ENCODE data around the gene TGFBR3.
"Not testable (repeated sequence)": the region's sequence is repeated elsewhere in the genome, so short reads cannot be mapped to it uniquely, and the experiment has no call there.

TGFBR3 gene

DNA sequence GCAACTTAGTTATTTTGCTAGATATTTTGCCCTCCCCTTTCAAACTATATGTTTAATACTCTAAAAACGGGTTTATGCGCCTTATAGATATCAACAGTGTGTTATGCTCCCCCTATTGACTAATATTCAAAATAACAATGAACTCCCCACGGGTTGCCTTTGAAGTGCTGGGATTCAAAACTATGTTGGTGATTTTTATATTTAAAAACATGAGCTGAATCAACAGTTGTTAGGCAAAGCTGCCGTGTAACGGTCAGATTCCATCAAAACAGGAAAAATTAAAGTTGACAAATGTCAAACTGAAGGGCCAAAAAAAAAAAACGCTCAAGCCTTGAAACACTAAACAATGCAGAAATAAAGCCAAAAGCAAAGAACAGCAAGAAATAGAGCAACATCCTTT is 2.5 kb downstream of the TGFBR3 start:
- peak; percentile 66 for DNase-seq (ENCODE audit: low spot score)

DNA sequence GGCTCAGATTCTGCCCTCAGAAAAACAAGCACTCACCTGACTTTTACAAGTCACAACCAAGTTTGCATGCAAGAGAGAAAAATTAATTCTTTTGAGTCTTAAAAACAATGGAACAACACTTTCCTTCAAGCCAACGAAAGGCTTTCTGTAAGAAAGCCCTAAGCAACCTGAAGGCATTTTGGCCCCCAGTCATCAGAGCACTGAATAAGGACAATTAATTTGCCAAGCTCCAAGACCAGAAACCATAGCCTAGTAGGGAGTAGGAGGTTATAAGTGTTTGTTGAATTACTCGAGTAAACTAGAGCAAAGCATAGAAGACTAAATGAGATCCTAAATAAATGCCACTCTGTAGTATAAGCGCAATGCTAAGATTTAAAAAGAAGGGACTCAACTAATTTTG is 4.7 kb downstream of the TGFBR3 start:
- DNase-seq (ENCODE audit: low spot score) = no peak

DNA sequence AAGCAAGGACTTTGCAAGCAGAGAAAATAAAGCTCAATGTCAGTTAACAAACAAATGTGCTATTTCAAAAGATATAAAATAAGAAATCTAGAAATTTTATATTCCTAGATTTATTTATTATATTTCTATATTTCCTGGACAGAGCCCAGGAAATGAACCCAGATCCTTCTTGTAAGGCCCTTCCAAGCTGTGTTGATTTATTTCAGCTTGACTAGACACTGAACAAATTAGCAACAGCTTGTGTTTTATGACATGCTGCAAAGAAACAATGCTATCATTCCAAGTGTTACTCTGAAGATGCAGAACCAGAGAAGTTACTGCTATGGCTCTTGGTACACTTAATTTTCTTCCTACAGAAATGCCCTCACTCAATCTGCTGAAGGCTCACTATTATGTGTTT is 6.2 kb downstream of the TGFBR3 start:
- no peak for DNase-seq (ENCODE audit: low spot score)

DNA sequence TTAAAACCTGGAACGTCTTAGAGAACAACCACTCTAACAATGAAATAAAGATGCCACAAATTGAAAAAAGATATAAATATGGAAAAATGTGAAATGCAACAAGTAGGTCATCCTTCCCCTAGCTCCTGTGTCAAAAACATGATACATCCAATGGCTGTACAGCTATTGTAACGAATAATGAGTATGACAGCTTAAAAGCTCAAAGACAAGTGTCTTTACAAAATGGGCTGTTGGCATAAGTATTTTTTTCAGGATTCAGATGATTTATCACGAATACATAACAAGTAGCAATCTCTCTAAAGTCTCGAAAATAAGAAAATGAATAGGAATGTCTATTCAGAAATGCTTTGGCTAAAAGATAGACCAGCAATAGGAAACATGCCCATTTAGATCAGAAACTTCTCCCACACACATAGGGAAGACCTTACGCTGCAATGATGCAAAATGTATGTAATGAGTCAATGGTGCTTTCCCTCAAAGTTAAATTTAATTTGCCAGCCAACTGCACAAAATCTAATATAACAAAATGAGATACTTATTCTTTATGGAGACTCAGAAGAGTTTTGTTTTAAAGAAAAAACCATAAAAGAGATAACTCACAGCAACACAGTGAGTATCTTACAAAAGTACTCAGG is 8.3 kb downstream of the TGFBR3 start:
- DNase-seq (ENCODE audit: low spot score) = no peak

DNA sequence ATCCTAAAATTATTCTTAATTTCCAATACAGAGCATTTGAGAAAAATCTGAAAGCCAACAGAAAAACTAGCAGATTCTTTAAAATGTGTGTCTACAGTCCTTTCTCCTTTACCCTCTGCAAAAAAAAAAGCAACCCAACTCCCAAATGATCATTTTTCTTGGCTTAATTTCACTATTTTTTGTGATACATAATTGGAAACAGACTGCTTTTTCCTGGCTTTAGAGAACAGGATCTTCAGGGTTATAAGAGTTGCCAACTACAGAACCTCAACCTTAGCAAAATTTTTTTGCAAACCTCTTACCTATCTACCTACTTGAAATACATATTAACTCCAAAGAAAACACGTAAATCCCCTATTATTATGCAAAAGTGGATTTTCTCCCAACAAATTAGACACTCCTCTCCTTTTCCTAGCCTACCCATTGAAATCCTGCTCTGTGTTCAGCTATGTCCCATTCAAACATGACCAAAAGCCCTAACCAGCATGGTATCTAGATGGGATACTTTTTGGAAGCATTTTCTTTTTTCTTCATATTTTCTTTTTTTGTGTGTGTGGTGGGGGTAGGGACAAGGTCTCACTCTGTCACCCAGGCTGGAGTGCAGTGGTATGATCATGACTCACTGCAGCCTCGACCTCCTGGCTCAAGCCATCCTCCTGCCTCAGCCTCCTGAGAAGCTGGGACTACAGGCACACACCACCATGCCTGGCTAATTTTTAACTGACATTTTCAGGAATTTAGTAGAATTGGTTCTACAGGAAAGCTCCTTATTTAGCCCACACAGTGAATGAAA is 9.0 kb downstream of the TGFBR3 start:
- DNase-seq (ENCODE audit: low spot score) = no peak

DNA sequence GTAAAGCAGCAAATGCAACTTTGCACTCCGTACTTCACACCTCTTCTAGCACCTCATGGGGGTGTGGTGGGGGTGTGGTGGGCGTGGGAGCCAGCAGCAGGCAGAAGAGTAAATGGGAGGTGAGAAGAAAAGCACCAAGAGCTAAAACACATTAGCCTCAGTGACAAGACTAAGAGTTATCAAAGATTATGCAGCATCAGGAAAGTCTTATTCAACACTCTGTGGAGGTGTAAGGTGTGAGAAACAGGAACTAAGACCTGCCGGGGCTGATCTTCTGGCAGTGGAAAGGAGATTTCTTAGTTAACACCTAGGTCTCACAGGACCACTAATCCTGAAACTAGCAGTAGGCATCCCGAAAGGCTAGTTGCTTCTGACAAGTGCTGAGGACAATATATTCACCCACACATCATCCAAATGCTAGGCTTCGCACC is 9.9 kb downstream of the TGFBR3 start:
- DNase-seq (ENCODE audit: low spot score) = peak; percentile 45

DNA sequence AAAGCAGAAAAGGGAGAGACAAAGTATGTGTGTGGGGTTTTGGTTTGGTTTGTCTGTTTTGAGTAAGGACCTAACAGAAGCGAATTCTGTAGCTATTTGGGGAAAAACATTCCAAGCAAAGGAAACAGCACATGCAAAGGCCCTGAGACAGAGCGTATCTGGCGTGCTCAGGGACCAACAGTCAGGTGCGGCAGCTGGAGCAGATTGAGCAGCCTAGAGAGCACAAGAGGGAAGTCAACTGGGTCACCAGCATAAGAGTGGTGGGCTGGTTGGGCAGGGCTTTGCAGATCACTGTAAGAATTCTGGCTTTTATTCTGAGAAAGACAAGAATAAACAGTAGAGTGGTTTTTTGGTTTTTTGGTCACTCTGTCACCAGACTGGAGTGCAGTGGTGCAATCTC is 11.8 kb downstream of the TGFBR3 start:
- DNase-seq (ENCODE audit: low spot score) = no peak

DNA sequence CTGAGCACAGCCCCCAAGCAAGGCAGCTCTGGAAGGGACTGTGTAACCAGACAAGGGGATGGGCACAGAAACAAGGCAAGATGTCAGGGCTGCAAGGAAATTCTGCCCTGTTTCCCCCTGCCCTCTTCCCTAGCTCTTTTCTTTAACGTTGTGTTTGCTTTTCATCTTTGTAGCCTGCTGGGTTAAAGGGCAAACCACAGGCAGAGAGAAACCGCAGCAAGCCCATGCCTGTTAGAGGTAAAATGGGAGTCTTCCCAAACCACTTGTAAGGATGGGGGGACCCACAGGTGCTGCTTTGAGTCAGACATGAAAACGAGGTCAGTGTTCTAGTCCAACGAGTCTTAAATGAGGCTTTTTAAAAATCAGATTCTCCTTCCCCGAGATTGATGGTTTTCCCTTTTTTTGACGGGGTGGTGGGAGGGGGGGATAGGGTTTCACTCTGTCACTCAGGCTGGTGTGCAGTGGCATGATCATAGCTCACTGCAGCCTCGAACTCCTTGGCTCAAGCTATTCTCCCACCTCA is 13.3 kb downstream of the TGFBR3 start:
- DNase-seq (ENCODE audit: low spot score) = peak; percentile 34

DNA sequence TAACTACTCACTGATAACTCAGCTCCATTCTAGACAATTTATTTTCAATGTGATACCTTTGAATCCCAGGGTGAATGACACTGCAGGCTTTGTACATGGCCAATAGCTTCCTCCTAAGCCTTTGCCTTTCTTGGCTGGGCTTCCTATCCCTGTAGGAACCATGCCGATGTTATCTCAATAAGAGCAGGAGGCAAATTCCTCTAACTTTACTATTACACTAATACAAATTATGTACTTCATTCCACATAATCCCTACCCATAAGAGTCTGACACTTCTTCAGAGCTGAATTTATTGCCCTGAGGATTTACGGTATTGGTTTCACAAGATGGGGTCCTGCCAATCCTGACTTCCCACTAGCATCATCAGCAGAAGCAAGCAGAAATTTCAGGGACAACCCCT is 14.0 kb downstream of the TGFBR3 start:
- DNase-seq (ENCODE audit: low spot score) = no peak

DNA sequence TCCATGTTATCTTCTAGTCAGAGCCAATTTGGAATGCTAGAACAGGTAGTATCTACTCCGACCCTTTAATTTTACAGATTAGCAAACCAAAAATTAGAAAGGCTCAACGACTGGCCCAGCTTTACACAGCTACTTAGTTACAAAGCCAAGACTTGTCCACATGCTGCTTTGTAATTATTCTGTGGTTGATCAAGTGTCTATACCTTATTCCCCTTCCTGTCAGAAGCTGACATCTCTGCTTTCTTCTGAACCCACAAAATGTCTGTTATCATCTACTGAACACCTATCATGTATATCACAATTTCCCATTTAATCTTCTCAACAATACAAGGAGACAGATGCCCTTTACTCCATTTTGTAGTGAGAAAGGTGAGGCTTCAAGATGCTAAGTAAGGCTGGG is 15.6 kb downstream of the TGFBR3 start:
- no peak for DNase-seq (ENCODE audit: low spot score)

DNA sequence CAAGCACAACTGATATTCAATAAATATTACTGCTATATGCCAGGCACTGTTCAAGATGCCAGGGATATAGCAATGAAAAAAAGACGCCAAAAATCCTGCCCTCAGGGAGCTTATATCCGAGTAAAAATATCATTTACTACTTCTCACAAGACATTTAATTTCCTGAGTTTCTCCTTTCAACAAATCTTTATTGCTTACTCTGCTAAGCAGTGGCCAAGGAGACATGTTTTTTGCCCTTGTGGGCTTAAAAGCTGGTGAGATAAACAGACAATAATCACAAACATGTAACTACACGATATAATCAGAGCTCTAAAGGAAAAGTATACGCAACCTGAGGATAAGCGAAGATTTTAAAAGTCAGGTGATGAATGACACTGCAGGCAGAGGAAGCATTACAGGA is 19.5 kb downstream of the TGFBR3 start:
- DNase-seq (ENCODE audit: low spot score) = no peak

DNA sequence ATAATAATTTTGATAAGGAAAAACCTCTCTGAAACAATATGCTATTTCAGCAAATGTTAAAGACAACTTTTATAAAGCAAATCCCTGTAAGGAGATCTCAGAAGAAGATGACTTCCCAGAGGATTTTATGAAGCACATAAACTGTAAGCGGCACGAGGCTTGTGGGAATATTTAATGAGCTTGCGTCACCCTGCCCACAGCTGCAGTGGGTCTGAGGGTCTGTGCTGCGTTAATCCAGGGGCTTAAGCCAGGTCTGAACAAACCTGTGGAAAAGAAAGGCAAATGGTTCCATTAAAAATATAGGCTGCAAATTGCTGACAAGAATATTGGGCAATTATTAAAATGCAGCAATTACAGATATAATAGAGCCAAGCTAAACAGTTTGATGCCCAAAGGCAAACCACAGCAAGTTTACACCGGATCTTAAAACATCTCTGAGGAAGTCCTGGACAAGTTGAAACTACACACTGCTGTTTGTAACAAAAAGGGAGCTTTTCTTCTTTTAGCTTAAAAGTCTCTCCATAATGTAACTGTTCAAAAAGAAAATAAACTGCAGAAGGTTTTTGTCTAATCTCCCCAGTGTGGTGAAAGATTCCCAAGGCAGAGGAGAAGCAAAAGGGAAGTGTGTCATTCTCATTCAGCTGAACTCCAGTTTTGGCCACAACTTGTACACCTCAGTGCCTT is 21.8 kb downstream of the TGFBR3 start:
- DNase-seq (ENCODE audit: low spot score) = no peak

DNA sequence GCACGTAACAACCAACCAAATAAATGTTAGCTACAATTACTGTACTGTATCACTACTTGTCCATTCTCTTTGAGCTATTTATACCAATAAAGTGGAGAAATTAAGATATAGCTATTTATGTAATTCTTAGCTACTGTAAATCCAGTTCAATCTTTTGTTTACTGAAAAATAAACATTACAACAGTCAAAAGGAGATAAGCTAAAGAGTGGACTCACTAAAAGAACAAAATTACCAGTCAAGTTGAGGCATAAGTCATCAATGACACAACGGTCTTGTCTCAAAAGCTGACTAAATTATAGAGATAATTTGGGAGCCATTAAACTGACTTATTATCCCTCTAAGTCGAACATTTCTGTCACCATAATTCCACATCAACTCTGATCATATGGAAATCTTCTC is 22.5 kb downstream of the TGFBR3 start:
- DNase-seq (ENCODE audit: low spot score) = no peak

DNA sequence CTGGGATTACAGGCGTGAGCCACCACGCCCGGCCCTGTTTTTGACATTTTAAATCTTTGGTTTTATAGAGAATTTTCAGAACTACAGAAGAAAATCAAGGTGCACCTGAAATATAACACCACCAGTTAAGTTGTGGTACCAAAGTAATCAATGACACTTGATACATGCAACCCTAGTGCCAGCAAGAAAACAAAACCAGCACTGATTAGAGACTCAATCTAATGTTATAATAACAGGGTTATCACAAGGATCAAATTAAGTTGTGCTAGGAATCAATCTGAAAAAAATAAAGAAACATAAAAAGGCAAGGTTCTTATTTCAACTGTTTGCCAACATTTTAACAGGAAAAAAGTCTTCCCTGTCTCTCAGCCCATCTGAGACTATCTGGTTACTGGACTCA is 23.8 kb downstream of the TGFBR3 start:
- DNase-seq (ENCODE audit: low spot score) = no peak

DNA sequence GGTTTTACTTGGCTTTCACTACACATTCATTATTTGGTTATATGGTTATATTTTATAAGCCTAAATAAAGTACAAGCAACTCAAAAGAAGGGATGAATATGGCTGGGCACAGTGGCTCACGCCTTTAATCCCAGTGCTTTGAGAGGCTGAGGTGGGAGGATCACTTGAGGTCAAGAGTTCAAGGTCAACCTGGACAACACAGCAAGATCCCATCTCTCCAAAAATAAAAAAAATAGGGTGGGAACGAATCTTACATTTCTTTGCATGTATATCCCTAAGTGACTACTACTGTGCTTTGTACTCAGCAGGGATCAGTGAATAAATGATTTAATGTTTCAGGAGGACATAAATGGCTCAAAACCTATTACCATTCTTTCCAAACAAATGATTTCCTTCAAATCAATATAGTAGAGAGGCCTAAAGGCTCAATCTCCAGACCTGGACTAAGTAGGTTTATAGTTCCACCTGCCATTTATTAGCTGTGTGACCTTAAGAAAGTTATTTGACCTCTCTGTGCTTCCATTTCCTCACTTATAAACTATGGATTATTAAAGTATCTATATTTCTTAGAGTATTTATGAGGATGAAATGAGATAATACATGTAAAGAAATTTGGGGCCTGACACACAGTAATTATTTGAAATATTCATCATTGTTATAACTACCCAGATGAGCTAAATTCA is 28.3 kb downstream of the TGFBR3 start:
- no peak for DNase-seq (ENCODE audit: low spot score)

DNA sequence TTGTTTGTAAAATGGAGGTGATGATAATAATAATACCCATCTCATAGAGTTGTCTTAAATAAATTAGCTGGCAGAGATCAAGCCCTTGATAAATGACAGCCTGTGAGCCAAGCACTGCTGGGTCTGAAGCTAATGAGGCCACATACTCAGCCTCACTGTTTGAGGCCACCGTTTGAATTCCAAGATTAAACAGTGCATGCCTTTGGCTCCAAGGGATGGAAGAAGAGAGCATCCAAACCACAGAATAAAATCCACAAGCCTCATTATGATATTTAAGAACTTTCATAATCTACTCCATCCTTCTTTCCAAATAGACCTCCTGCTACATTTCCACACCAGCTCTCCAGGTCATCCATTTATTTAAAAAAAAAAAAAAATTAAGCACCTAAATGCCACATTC is 29.0 kb downstream of the TGFBR3 start:
- DNase-seq (ENCODE audit: low spot score) = no peak

DNA sequence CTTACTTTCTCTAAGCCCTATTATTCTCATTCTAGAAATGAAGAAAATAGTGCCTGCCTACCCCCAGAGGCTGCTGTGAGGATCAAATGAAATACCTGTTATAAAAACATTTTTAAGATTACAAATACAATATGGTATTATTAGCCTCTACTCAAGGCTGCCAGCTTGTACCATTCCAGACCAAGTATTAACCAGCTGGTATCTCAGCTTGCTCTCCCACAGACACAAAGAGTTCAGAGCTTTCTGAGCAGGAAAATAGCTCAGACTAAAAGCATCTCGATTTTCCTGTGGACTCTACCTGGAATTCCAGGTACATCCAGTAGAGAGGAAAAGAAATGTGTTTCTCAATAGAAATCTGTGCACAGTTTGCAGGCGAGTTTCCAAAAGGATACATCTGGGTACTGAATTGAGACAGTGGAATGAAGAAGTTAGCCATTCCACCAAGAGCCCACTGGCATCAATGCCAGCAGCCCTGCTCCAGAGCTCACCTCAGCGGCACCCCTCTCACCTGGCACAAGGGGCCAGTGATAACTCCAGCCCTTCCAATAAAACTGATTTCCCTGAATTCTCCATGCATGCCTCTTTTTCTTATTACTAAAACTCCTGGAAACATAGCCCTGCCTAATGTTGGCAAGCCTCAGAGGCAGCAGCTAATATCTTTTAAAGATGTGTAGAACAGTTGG is 31.0 kb downstream of the TGFBR3 start:
- no peak for DNase-seq (ENCODE audit: low spot score)

DNA sequence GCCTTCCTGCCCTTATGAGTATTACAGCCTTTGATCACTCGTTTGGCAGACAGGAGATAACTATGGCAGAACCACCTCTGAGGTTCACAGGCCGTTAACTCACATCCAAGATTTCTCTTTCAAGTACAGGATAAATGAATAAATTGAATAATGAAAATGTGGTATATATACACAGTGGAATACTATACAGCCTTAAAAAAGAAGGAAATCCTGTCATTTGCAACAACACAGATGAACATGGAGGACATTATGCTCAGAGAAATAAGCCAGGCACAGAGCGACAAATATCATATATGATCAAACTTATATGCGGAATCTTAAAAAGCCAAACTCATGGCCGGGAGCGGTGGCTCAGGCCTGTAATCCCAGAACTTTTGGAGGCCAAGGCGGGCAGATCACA is 32.6 kb downstream of the TGFBR3 start:
- no peak for DNase-seq (ENCODE audit: low spot score)

DNA sequence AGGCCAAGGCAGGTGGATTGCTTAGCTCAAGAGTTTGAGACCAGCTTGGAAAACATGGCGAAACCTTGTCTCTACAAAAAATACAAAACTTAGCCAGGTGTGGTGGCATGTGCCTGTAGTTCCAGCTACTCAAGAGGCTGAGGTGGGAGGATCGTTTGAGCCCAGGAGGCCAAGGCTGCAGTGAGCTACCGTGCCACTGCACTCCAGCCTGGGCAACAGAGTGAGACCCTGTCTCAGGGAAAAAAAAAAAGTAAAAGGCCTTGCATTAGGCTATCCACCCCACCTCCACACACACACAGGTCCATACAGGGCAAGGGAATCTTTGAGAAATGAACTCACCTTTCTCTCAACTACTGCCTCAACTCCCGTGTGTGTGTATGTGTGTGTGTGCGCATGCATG is 33.9 kb downstream of the TGFBR3 start:
- DNase-seq (ENCODE audit: low spot score) = not testable (repeated sequence)

DNA sequence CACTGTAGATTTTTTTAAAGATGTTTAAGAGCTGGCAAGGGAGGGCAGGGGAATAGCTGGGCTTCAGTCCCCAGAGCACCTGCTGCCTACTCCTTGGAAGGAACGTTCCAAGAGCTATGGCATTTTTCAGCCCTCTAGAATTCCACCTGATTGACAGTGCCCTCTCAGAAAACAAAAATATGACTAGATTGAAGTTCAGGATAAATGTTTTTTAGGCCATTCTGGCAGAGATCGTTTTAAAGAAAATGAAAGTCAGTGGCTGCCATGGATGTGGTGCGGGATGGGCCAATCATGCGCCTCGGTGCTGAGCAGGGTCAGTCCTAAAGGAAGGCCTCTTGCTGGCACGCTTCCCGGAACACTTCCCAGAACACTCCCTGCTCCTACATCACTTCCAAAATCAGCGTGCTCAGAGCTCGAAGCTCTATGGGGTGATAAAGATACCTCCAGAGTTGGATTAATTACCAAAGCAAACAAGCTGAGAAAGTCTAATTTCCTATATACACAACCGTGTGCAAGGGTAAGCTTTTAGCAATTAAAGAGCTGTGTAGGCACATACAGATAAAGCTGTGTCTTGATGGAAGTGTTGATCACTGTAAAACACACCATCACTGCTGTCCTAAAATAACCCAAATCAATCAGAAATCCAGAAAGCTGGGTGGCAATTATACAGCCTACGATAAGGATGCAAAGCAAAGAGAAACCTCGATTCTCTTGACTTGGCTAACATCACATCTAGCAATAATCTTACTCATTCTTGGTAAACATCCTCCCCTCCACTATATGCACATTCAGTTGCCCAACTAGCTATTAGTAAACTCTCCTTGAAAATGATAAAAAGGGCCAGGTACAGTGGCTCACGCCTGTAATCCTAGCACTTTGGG is 34.6 kb downstream of the TGFBR3 start:
- no peak for DNase-seq (ENCODE audit: low spot score)

DNA sequence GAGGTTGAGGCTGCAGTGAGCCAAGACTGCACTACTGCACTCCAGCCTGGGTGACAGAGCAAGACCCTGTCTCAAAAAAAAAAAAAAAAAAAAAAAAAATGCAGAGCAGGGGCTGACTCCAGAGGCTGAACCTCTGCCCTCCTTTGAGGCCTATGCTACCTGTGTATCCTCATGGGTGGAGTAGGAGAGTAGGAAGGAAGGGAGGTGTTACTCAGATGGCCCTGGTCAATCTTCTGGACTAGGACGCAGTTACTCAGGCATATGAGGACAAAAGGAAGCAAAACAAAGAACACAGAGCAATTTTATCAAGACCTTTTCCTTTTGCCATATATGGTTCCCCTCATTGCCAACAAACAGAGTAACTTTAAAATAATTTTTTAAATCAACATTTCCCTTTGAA is 35.2 kb downstream of the TGFBR3 start:
- no peak for DNase-seq (ENCODE audit: low spot score)

Measured in CD4-positive, alpha-beta T cell treated with Interleukin-2 at 100 ng/mL for 4 hours (primary cell).